A549 (cell line): Measurements from ENCODE around the gene CDC73.

Experiments
- CBX2 ChIP-seq: fragments of 200-600 bp; sonication (generic); IDR thresholded peaks from 2 replicates; pipeline ENCODE4 v1.6.1; 2016; ENCODE audit warnings: low read depth, mild to moderate bottlenecking, borderline replicate concordance
- CHD2 ChIP-seq: fragments of 150-350 bp; IDR thresholded peaks from 2 replicates; pipeline ENCODE4 v1.6.1; 2014; ENCODE audit warnings: low read length; ENCODE audit not compliant: partially characterized antibody
- EP300 ChIP-seq, 2 experiments: fragments of >200 bp; sonication (Bioruptor Twin); formaldehyde crosslinking; IDR thresholded peaks; 2 replicates in 1 of 2; 3 replicates in 1 of 2; pipeline ENCODE4 v1.6.1; 2016 to 2017
- HDAC2 ChIP-seq: fragments of 200-600 bp; sonication (generic); IDR thresholded peaks from 2 replicates; pipeline ENCODE4 v1.6.1; 2016
- JUNB ChIP-seq: fragments of >200 bp; sonication (Bioruptor Twin); formaldehyde crosslinking; IDR thresholded peaks from 2 replicates; pipeline ENCODE4 v1.6.1; 2016
- KDM1A ChIP-seq: fragments of 200-600 bp; sonication (generic); IDR thresholded peaks from 2 replicates; pipeline ENCODE4 v1.6.1; 2016; ENCODE audit warnings: low read depth, mild to moderate bottlenecking
- POLR2A ChIP-seq: IDR thresholded peaks from 2 replicates; pipeline ENCODE4 v1.6.1; 2012; ENCODE audit warnings: mild to moderate bottlenecking, low read length
- RAD21 ChIP-seq, 2 experiments: fragments of >200 bp in 1 of 2; sonication (Bioruptor Twin) in 1 of 2; formaldehyde crosslinking in 1 of 2; IDR thresholded peaks in 1 of 2; conservative IDR thresholded peaks in 1 of 2; 2 replicates in 1 of 2; 3 replicates in 1 of 2; pipeline ENCODE4 v1.6.1; 2012 to 2018; ENCODE audit warnings: inconsistent platforms in 1 of 2
- RFX5 ChIP-seq: fragments of 450-650 bp; IDR thresholded peaks from 2 replicates; pipeline ENCODE4 v1.7.1; 2014; ENCODE audit warnings: antibody characterized with exemption, mild to moderate bottlenecking, moderate library complexity
- SMC3 ChIP-seq: fragments of >200 bp; sonication (Bioruptor Twin); formaldehyde crosslinking; IDR thresholded peaks from 3 replicates; pipeline ENCODE4 v1.6.1; 2018; ENCODE audit warnings: inconsistent platforms
- SREBF2 ChIP-seq: fragments of 450-650 bp; IDR thresholded peaks from 2 replicates; pipeline ENCODE4 v1.6.1; 2014; ENCODE audit warnings: mild to moderate bottlenecking, moderate library complexity
- ZC3H11A ChIP-seq: fragments of 450-650 bp; IDR thresholded peaks from 2 replicates; pipeline ENCODE4 v1.6.1; 2014; ENCODE audit warnings: antibody characterized with exemption, mild to moderate bottlenecking
- TF ChIP-seq, protein P1 (sequence below): fragments of >200 bp; sonication (Bioruptor Twin); formaldehyde crosslinking; IDR thresholded peaks from 3 replicates; pipeline ENCODE4 v1.5.1; 2016
- TF ChIP-seq, protein P2 (sequence below): IDR thresholded peaks from 2 replicates; pipeline ENCODE4 v1.6.1; 2012

DNA sequence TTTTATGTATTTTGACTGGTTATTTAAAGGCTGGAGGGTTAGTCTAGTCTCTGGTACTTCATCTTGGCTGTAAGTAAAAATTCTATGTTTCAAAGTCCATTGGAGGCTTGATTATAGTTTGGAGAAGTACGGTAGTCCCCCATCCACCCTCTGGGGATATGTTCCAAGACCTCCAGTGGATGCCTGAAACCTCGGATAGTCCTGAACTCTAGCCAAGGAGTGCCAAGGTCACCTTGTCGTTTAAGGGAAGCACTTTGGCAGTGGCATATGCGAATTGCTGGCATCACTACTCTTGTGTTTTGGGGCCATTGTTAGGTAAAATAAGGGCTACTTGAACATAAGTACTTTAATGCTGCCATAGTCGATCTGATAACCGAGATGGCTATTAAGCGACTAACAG lies 18.4 kb downstream of the CDC73 start:
- no peak for TF ChIP-seq ZC3H11A
- TF ChIP-seq, protein P1, sequence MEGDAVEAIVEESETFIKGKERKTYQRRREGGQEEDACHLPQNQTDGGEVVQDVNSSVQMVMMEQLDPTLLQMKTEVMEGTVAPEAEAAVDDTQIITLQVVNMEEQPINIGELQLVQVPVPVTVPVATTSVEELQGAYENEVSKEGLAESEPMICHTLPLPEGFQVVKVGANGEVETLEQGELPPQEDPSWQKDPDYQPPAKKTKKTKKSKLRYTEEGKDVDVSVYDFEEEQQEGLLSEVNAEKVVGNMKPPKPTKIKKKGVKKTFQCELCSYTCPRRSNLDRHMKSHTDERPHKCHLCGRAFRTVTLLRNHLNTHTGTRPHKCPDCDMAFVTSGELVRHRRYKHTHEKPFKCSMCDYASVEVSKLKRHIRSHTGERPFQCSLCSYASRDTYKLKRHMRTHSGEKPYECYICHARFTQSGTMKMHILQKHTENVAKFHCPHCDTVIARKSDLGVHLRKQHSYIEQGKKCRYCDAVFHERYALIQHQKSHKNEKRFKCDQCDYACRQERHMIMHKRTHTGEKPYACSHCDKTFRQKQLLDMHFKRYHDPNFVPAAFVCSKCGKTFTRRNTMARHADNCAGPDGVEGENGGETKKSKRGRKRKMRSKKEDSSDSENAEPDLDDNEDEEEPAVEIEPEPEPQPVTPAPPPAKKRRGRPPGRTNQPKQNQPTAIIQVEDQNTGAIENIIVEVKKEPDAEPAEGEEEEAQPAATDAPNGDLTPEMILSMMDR = no peak
- no peak for TF ChIP-seq RFX5
- no peak for TF ChIP-seq POLR2A
- TF ChIP-seq SREBF2 = no peak
- TF ChIP-seq RAD21 (conservative IDR thresholded peaks at IDR 0.05 in 1 of 2, IDR thresholded peaks at IDR 0.05 in 1 of 2) = no peak
- TF ChIP-seq KDM1A = no peak
- no peak for TF ChIP-seq CHD2
- no peak for TF ChIP-seq JUNB
- no peak for TF ChIP-seq HDAC2
- TF ChIP-seq EP300 (IDR thresholded peaks at IDR 0.05) = no peak
- no peak for TF ChIP-seq SMC3
- TF ChIP-seq, protein P2, sequence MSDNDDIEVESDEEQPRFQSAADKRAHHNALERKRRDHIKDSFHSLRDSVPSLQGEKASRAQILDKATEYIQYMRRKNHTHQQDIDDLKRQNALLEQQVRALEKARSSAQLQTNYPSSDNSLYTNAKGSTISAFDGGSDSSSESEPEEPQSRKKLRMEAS = no peak
- TF ChIP-seq CBX2 = no peak
